Measurements from ENCODE around the gene WDFY4. TPM values are rescaled to one million over a fixed set of nuclear protein-coding genes. Genes with fewer than 3 reads are reported as not detected.

The WDFY4 gene
- total and polyA plus RNA-seq, 2 of the 13 experiments (the other 11 are each of a cell fraction or from before 2014, with no cell fraction given), result not detected

DNA sequence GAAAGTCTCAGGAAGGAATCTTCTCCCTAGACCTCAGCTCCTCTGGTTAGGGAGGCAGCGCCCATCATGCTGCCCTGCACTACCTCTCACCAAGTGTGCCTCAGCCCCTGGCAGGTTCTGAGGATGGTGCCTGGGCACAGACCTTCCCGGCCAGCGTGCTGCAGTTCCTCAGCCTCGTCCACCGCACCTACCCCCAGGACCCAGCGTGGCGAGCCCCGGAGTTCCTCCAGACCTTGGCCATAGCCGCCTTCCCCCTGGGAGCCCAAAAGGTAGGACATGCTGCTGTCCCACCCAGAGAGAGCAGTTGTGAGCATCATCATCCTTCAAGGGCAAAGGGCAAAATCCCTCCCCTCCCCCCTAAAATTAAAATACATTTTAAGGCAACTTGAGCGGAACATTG is 132.5 kb downstream of the WDFY4 start:
- in situ Hi-C loops (cut with HindIII; ENCODE audit: extremely low pct_ligation_motif_present, low pct_unique_long_range_greater_than_20kb) (no loop called here), intact Hi-C loops (cut with micrococcal nuclease; ENCODE audit: unreplicated experiment) (no loop called here)
- peaks cover 4 to 18% of the 10 kb centered on the region in 2 experiments; a peak in 4 of 5 replicates for H3K27me3 ChIP-seq (ENCODE audit: control insufficient read depth in 1 of 2, insufficient read depth in 2 of 2, low read length in 2 of 2)
- H2AFZ ChIP-seq (ENCODE audit: low read length), result no peak overlapping the region
- no peak overlapping the region for H3K27ac ChIP-seq (ENCODE audit: extremely low read length, insufficient read depth, low read length)
- no peak overlapping the region for H3K4me2 ChIP-seq (ENCODE audit: low read depth, low read length)
- ChIA-PET POLR2A (no interaction called here), CTCF (ENCODE audit: low intra/inter-chr PET ratio, low total read pairs) (no interaction called here)
- H3K4me1 ChIP-seq (ENCODE audit: insufficient read depth, low read length), result no peaks in the 10 kb centered on the region
- DNase-seq (ENCODE audit: low spot score) (no peak), FAIRE-seq (no peak), ATAC-seq (no peak)
- no peak overlapping the region for H3K9ac ChIP-seq (ENCODE audit: insufficient read depth, low read depth, low read length)
- H3K9me3 ChIP-seq (ENCODE audit: low read length), result no peaks in the 10 kb centered on the region
- no peak for TF ChIP-seq ZNF329 (CRISPR knock-in tag; IDR thresholded peaks at IDR 0.05; ENCODE audit: low read depth)
- no peak for TF ChIP-seq RBM39 (IDR thresholded peaks at IDR 0.05; ENCODE audit: low read depth, low read length, poor library complexity, severe bottlenecking)
- no peak for TF ChIP-seq ZNF652 (CRISPR knock-in tag; IDR thresholded peaks at IDR 0.05; ENCODE audit: borderline replicate concordance, low read depth)
- TF ChIP-seq ZNF446 (CRISPR knock-in tag; IDR thresholded peaks at IDR 0.05), result no peak
- no peak for TF ChIP-seq EEA1 (CRISPR knock-in tag; IDR thresholded peaks at IDR 0.05; ENCODE audit: borderline replicate concordance)
- TF ChIP-seq, protein P1, sequence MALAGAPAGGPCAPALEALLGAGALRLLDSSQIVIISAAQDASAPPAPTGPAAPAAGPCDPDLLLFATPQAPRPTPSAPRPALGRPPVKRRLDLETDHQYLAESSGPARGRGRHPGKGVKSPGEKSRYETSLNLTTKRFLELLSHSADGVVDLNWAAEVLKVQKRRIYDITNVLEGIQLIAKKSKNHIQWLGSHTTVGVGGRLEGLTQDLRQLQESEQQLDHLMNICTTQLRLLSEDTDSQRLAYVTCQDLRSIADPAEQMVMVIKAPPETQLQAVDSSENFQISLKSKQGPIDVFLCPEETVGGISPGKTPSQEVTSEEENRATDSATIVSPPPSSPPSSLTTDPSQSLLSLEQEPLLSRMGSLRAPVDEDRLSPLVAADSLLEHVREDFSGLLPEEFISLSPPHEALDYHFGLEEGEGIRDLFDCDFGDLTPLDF (CRISPR knock-in tag; IDR thresholded peaks at IDR 0.05), result no peak
- no peak for TF ChIP-seq NCOA2 (CRISPR knock-in tag; IDR thresholded peaks at IDR 0.05)
- TF ChIP-seq, protein P2, sequence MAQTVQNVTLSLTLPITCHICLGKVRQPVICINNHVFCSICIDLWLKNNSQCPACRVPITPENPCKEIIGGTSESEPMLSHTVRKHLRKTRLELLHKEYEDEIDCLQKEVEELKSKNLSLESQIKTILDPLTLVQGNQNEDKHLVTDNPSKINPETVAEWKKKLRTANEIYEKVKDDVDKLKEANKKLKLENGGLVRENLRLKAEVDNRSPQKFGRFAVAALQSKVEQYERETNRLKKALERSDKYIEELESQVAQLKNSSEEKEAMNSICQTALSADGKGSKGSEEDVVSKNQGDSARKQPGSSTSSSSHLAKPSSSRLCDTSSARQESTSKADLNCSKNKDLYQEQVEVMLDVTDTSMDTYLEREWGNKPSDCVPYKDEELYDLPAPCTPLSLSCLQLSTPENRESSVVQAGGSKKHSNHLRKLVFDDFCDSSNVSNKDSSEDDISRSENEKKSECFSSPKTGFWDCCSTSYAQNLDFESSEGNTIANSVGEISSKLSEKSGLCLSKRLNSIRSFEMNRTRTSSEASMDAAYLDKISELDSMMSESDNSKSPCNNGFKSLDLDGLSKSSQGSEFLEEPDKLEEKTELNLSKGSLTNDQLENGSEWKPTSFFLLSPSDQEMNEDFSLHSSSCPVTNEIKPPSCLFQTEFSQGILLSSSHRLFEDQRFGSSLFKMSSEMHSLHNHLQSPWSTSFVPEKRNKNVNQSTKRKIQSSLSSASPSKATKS (CRISPR knock-in tag; IDR thresholded peaks at IDR 0.05), result no peak
- no peak for TF ChIP-seq AGO1 (IDR thresholded peaks at IDR 0.05; ENCODE audit: low read depth, low read length, poor library complexity, severe bottlenecking)
- TF ChIP-seq GATAD1 (CRISPR knock-in tag; IDR thresholded peaks at IDR 0.05), result no peak
- TF ChIP-seq ZFP36 (IDR thresholded peaks at IDR 0.05; ENCODE audit: borderline replicate concordance, low read depth, low read length, partially characterized antibody), result no peak
- TF ChIP-seq, protein P3, sequence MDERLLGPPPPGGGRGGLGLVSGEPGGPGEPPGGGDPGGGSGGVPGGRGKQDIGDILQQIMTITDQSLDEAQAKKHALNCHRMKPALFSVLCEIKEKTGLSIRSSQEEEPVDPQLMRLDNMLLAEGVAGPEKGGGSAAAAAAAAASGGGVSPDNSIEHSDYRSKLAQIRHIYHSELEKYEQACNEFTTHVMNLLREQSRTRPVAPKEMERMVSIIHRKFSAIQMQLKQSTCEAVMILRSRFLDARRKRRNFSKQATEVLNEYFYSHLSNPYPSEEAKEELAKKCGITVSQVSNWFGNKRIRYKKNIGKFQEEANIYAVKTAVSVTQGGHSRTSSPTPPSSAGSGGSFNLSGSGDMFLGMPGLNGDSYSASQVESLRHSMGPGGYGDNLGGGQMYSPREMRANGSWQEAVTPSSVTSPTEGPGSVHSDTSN (CRISPR knock-in tag; IDR thresholded peaks at IDR 0.05), result no peak
- TF ChIP-seq EZH2 (conservative IDR thresholded peaks at IDR 0.05; ENCODE audit: low read depth, low read length), result no peak
- no peak for TF ChIP-seq ZNF333 (CRISPR knock-in tag; IDR thresholded peaks at IDR 0.05; ENCODE audit: borderline replicate concordance)
- no peak for TF ChIP-seq MIXL1 (CRISPR knock-in tag; IDR thresholded peaks at IDR 0.05)
- TF ChIP-seq RAD21 (CRISPR knock-in tag; IDR thresholded peaks at IDR 0.05), result no peak
- BruUV-seq (replicated peaks), result no TSS peak
- H3K36me3 ChIP-seq (replicated peaks in 1 of 2; ENCODE audit: control insufficient read depth in 1 of 2, insufficient read depth in 2 of 2, low read length in 2 of 2), result no peaks in the 10 kb centered on the region
- H3K79me2 ChIP-seq (ENCODE audit: insufficient read depth, low read length), result no peaks in the 10 kb centered on the region
- no peaks in the 10 kb centered on the region for H4K20me1 ChIP-seq (ENCODE audit: insufficient read depth, low read length)
- WGBS (ENCODE audit: low lambda C conversion rate), result 52% methylated on average over 3 of the region's 10 CpGs
- H3K4me3 ChIP-seq (replicated peaks in 1 of 3; ENCODE audit: insufficient read depth in 1 of 3, low read depth in 2 of 3, low read length in 3 of 3), result no peak overlapping the region

Data from HepG2 (cell line).